ENCODE data around the gene G0S2. TPM values are rescaled to one million over a fixed set of nuclear protein-coding genes. Genes with fewer than 3 reads are reported as not detected.

Gene G0S2
- polyA plus RNA-seq, 3 donors = 176 to 1,583 (median 373) TPM

- Mint-ChIP-seq H3K4me3 (peak overlapping the region in 1 of 2 donors; percentile 75), H3K9me3 (peaks cover 0 to 4% (median 0%) of the 10 kb centered on the region in 7 donors), H3K4me1 (peaks cover 74% of the 10 kb centered on the region), H3K27ac (peak overlapping the region in 6 of 7 donors; percentile 39 to 93 (median 84)), H3K36me3 (peaks cover 17 to 28% of the 10 kb centered on the region in 2 donors), H3K27me3 (ENCODE audit: low read depth in 3 of 3) (peaks cover 43 to 65% (median 48%) of the 10 kb centered on the region in 3 donors)
- H3K79me2 ChIP-seq (ENCODE audit: insufficient read depth, low read length) = no peaks in the 10 kb centered on the region
- peaks cover 11 to 56% of the 10 kb centered on the region in 2 donors for H3K27me3 ChIP-seq (ENCODE audit: control insufficient read depth in 2 of 2, insufficient read depth in 2 of 2, low read length in 2 of 2)
- no peak for DNase-seq
- H3K9me3 ChIP-seq (replicated peaks in 1 of 2; ENCODE audit: control insufficient read depth in 1 of 2, insufficient read depth in 1 of 2, low read length in 2 of 2) = no peaks in the 10 kb centered on the region
- TF ChIP-seq CTCF (IDR thresholded peaks at IDR 0.05) = no peak
- peaks cover 63 to 72% of the 10 kb centered on the region in 2 donors for H3K4me1 ChIP-seq (ENCODE audit: control insufficient read depth in 1 of 2, insufficient read depth in 2 of 2, low read length in 2 of 2)
- intact Hi-C loops (cut with micrococcal nuclease) = no loop called here
- WGBS (ENCODE audit: insufficient coverage) = 98% methylated on average over 5 of the region's 7 CpGs
- H2AFZ ChIP-seq (ENCODE audit: insufficient read depth, low read depth, low read length, poor library complexity, severe bottlenecking) = no peak overlapping the region
- H4K20me1 ChIP-seq (ENCODE audit: insufficient read depth, low read length) = no peaks in the 10 kb centered on the region
- no peak overlapping the region for H3K27ac ChIP-seq (ENCODE audit: low read depth in 1 of 2, low read length in 2 of 2)
- no peak overlapping the region for H3K4me3 ChIP-seq (replicated peaks in 1 of 3; ENCODE audit: low read depth in 2 of 3, low read length in 3 of 3)
- no peak overlapping the region for H3K4me2 ChIP-seq (replicated peaks; ENCODE audit: extremely low read depth, low read length, poor library complexity, severe bottlenecking)
- no peaks in the 10 kb centered on the region for H3K36me3 ChIP-seq (replicated peaks in 1 of 2; ENCODE audit: control insufficient read depth in 1 of 2, insufficient read depth in 2 of 2, low read length in 2 of 2)
- H3K9ac ChIP-seq (ENCODE audit: insufficient read depth, low read length, poor library complexity, severe bottlenecking) = no peak overlapping the region
Observed at GRCh38 chr1:209653915-209654351, 21.3 kb upstream of the G0S2 start.

GRCh38 chr1:209655411-209656231 lies 19.6 kb upstream of the G0S2 start:
- Histone ChIP-seq H3K36me3 (replicated peaks in 1 of 2; ENCODE audit: control insufficient read depth in 1 of 2, insufficient read depth in 2 of 2, low read length in 2 of 2) (no peaks in the 10 kb centered on the region), H3K4me1 (ENCODE audit: control insufficient read depth in 1 of 2, insufficient read depth in 2 of 2, low read length in 2 of 2) (peaks cover 61 to 72% of the 10 kb centered on the region in 2 donors), H3K4me3 (replicated peaks in 1 of 3; ENCODE audit: low read depth in 2 of 3, low read length in 3 of 3) (no peak overlapping the region), H3K27me3 (ENCODE audit: control insufficient read depth in 2 of 2, insufficient read depth in 2 of 2, low read length in 2 of 2) (peaks cover 11 to 56% of the 10 kb centered on the region in 2 donors), H2AFZ (ENCODE audit: insufficient read depth, low read depth, low read length, poor library complexity, severe bottlenecking) (no peak overlapping the region), H3K4me2 (replicated peaks; ENCODE audit: extremely low read depth, low read length, poor library complexity, severe bottlenecking) (no peak overlapping the region), H3K27ac (ENCODE audit: low read depth in 1 of 2, low read length in 2 of 2) (no peak overlapping the region), H4K20me1 (ENCODE audit: insufficient read depth, low read length) (no peaks in the 10 kb centered on the region), H3K9ac (ENCODE audit: insufficient read depth, low read length, poor library complexity, severe bottlenecking) (no peak overlapping the region), H3K9me3 (replicated peaks in 1 of 2; ENCODE audit: control insufficient read depth in 1 of 2, insufficient read depth in 1 of 2, low read length in 2 of 2) (no peaks in the 10 kb centered on the region), H3K79me2 (ENCODE audit: insufficient read depth, low read length) (no peaks in the 10 kb centered on the region)
- Mint-ChIP-seq H3K36me3 (peaks cover 17 to 30% of the 10 kb centered on the region in 2 donors), H3K4me1 (peaks cover 74% of the 10 kb centered on the region), H3K27ac (peak overlapping the region in 6 of 7 donors; percentile 17 to 98 (median 94)), H3K9me3 (peaks cover 0 to 4% (median 0%) of the 10 kb centered on the region in 7 donors), H3K27me3 (ENCODE audit: low read depth in 3 of 3) (peaks cover 43 to 70% (median 48%) of the 10 kb centered on the region in 3 donors), H3K4me3 (peak overlapping the region in 1 of 2 donors; percentile 80)
- TF ChIP-seq CTCF (IDR thresholded peaks at IDR 0.05) = no peak
- WGBS (ENCODE audit: insufficient coverage) = 83% methylated on average over 1 of the region's 9 CpGs
- peak in 1 of 3 donors; percentile 43 for DNase-seq
- intact Hi-C loops (cut with micrococcal nuclease) = loop anchor here in 1 of 2 donors (2.0 kb wide), 1 partner anchor 17 kb away; no protein-coding TSS in a partner anchor
